Measurements from ENCODE around the gene GLS2. TPM values are rescaled to one million over a fixed set of nuclear protein-coding genes. Genes with fewer than 3 reads are reported as not detected.

The GLS2 gene
- total and polyA plus RNA-seq, 9 of the 15 experiments (the other 6 are each of a cell fraction or from before 2014, with no cell fraction given): 0.11 TPM; not detected in 8

- no peak for TF ChIP-seq ZNF277 (CRISPR knock-in tag; IDR thresholded peaks at IDR 0.05; ENCODE audit: borderline replicate concordance)
- TF ChIP-seq ELK1 (CRISPR knock-in tag; IDR thresholded peaks at IDR 0.05): no peak
- TF ChIP-seq SLC30A9 (CRISPR knock-in tag; IDR thresholded peaks at IDR 0.05): no peak
- peak in 1 of 2 experiments; percentile 52; a peak in 2 of 4 replicates for TF ChIP-seq ZNF639 (CRISPR knock-in tag; conservative IDR thresholded peaks at IDR 0.05 in 1 of 2, IDR thresholded peaks at IDR 0.05 in 1 of 2)
- TF ChIP-seq ZBTB2 (IDR thresholded peaks at IDR 0.05): no peak; the same call in none of the 2 replicates
- TF ChIP-seq USF1 (CRISPR knock-in tag; IDR thresholded peaks at IDR 0.05): no peak
- TF ChIP-seq ZNF140 (CRISPR knock-in tag; IDR thresholded peaks at IDR 0.05): no peak
- no peak for TF ChIP-seq MTF1 (CRISPR knock-in tag; IDR thresholded peaks at IDR 0.05; ENCODE audit: borderline replicate concordance)
- no peak for TF ChIP-seq EZH2 (IDR thresholded peaks at IDR 0.05; ENCODE audit: borderline replicate concordance, low read depth, low read length)
- no peak for TF ChIP-seq HNRNPL (IDR thresholded peaks at IDR 0.05; ENCODE audit: low read depth, low read length)
- peak; percentile 90 for TF ChIP-seq GATA2 (CRISPR knock-in tag; IDR thresholded peaks at IDR 0.05)
- no peak for TF ChIP-seq CC2D1A (IDR thresholded peaks at IDR 0.05)
- no peak for TF ChIP-seq ATF2 (CRISPR knock-in tag; IDR thresholded peaks at IDR 0.05)
- TF ChIP-seq ETS2 (tag; IDR thresholded peaks at IDR 0.05; ENCODE audit: borderline replicate concordance, poor library complexity, severe bottlenecking): no peak
- TF ChIP-seq GABPB1 (CRISPR knock-in tag; IDR thresholded peaks at IDR 0.05): no peak
- TF ChIP-seq ZNF121 (CRISPR knock-in tag; conservative IDR thresholded peaks at IDR 0.05): no peak
- no peak for TF ChIP-seq ZNF280B (CRISPR knock-in tag; IDR thresholded peaks at IDR 0.05)
Observed at GRCh38 chr12:56437430-56438176, 50.4 kb downstream of the GLS2 start (continued).

Data from K562 (cell line).